Measurements from ENCODE around the gene OR1L8. TPM values are rescaled to one million over a fixed set of nuclear protein-coding genes. Genes with fewer than 3 reads are reported as not detected.

Gene OR1L8
- total RNA-seq, 4 donors from 2014 or later: 0.45 to 1.0 (median 0.94) TPM; not detected in 1

DNA sequence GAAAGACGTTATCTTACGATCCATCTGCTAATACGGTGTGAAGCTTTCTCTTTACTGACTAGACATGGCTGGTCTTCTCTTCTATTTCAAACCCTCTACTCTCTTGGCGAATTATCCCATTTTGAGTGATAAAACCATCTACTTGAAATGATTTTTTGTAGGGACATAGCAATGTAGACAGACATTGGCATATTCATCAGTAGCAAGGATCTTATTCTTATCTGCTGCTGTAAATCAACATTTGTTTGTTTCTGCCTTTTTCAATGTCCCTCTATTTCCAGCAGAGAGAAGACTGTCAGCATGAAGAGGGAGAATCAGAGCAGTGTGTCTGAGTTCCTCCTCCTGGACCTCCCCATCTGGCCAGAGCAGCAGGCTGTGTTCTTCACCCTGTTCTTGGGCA, 64.3 kb downstream of the OR1L8 start, which contains the start of gene OR1J4:
TSS of gene OR1J4 (plus strand) at position 301 of the 400 bp plus-strand sequence. CDS start at position 301, 0 bp downstream.
- Histone ChIP-seq H3K27me3 (no peaks in the 10 kb centered on the region), H3K36me3 (no peaks in the 10 kb centered on the region), H3K27ac (no peak within 1 kb of the TSS), H3K4me3 (replicated peaks in 1 of 3) (no peak within 1 kb of the TSS), H3K4me1 (no peaks in the 10 kb centered on the region), H3K9me3 (no peaks in the 10 kb centered on the region)
- intact Hi-C loops (cut with DNase I): no loop called here
- TF ChIP-seq, protein P1, sequence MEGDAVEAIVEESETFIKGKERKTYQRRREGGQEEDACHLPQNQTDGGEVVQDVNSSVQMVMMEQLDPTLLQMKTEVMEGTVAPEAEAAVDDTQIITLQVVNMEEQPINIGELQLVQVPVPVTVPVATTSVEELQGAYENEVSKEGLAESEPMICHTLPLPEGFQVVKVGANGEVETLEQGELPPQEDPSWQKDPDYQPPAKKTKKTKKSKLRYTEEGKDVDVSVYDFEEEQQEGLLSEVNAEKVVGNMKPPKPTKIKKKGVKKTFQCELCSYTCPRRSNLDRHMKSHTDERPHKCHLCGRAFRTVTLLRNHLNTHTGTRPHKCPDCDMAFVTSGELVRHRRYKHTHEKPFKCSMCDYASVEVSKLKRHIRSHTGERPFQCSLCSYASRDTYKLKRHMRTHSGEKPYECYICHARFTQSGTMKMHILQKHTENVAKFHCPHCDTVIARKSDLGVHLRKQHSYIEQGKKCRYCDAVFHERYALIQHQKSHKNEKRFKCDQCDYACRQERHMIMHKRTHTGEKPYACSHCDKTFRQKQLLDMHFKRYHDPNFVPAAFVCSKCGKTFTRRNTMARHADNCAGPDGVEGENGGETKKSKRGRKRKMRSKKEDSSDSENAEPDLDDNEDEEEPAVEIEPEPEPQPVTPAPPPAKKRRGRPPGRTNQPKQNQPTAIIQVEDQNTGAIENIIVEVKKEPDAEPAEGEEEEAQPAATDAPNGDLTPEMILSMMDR (IDR thresholded peaks at IDR 0.05): no peak
- no peak for TF ChIP-seq POLR2A (IDR thresholded peaks at IDR 0.05)
- no peak for DNase-seq
- WGBS, 2 donors: 80 to 82% methylated on average over 4 of the region's 4 CpGs

- no peaks in the 10 kb centered on the region for H3K36me3 ChIP-seq
- TF ChIP-seq, protein P1 (IDR thresholded peaks at IDR 0.05): no peak
- no peak for TF ChIP-seq POLR2A (IDR thresholded peaks at IDR 0.05)
- H3K27me3 ChIP-seq: no peaks in the 10 kb centered on the region
- no peak overlapping the region for H3K27ac ChIP-seq
- no peaks in the 10 kb centered on the region for H3K4me1 ChIP-seq
- no peaks in the 10 kb centered on the region for H3K9me3 ChIP-seq
- no peak overlapping the region for H3K4me3 ChIP-seq (replicated peaks in 1 of 3)
- no peak for DNase-seq
- intact Hi-C loops (cut with DNase I): no loop called here
- 58 to 71% methylated on average over 2 of the region's 2 CpGs for WGBS, 2 donors
Measured at GRCh38 chr9:122518226-122518625, 65.0 kb downstream of the OR1L8 start.

Other genes starting within 250 kb of the OR1L8 start
- 1 to 10 TPM; 2.3 to 4.0 (median 3.5) TPM for gene PTGS1, start 212.4 kb downstream of the OR1L8 start, total RNA-seq
- gene OR1J1, start 105.5 kb downstream of the OR1L8 start, total RNA-seq: not detected
- gene OR1J2, start 72.6 kb downstream of the OR1L8 start, total RNA-seq: not detected
- gene OR1J4, start 64.2 kb downstream of the OR1L8 start, total RNA-seq: not detected
- not detected for gene OR1N1, start 56.1 kb downstream of the OR1L8 start, total RNA-seq
- not detected for gene OR1N2, start 30.3 kb downstream of the OR1L8 start, total RNA-seq
- not detected for gene OR1Q1, start 31.4 kb upstream of the OR1L8 start, total RNA-seq
- 1 to 10 TPM in 2 of 4 donors, under 1 TPM in 1, not detected in 1; 0.67 to 2.0 (median 1.1) TPM for gene OR1B1, start 74.2 kb upstream of the OR1L8 start, total RNA-seq
- not detected for gene OR1L1, start 78.3 kb upstream of the OR1L8 start, total RNA-seq
- not detected for gene OR1L3, start 91.7 kb upstream of the OR1L8 start, total RNA-seq
- gene OR1L4, start 140.6 kb upstream of the OR1L8 start, total RNA-seq: not detected
- not detected for gene OR1L6, start 158.9 kb upstream of the OR1L8 start, total RNA-seq
- not detected for gene OR5C1, start 205.5 kb upstream of the OR1L8 start, total RNA-seq
- not detected for gene OR1K1, start 216.7 kb upstream of the OR1L8 start, total RNA-seq
- gene PDCL, start 245.2 kb upstream of the OR1L8 start, total RNA-seq: 10 to 100 TPM; 17.5 to 31.6 (median 21.1) TPM

All from thyroid gland (tissue), 4 donors.